ENCODE results near the gene RYK. TPM values are rescaled to one million over a fixed set of nuclear protein-coding genes. Genes with fewer than 3 reads are reported as not detected.

The RYK gene
- total RNA-seq, 4 donors from 2014 or later: 54.3 to 225 (median 138) TPM

DNA sequence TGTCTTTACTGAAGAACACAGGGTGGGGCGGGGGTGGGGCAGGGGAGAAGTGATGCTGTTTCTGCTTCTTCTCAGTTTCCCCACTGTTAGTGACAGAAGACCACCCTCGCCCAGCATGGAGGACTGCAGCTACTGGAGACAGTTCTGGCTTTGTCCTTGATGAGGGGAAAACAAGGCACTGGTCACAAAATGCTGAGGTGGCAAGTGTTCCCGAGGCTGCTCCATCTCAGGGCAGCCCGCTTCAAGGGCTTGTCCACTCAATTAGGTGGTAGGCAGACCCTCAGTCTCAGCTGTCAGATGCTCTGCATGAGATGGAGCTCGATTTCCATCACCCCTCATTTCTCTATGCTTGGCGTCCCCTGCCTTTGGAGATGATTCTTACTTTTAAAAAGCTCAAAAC is 33.8 kb upstream of the RYK start:
- Histone ChIP-seq H3K36me3 (no peaks in the 10 kb centered on the region), H3K27ac (no peak overlapping the region), H3K4me3 (no peak overlapping the region), H3K9me3 (no peaks in the 10 kb centered on the region), H3K4me1 (no peaks in the 10 kb centered on the region), H3K27me3 (no peaks in the 10 kb centered on the region)
- intact Hi-C loops (cut with DNase I; ENCODE audit: low total_unique reads): no loop called here
- no peak for DNase-seq
- TF ChIP-seq, protein P1, sequence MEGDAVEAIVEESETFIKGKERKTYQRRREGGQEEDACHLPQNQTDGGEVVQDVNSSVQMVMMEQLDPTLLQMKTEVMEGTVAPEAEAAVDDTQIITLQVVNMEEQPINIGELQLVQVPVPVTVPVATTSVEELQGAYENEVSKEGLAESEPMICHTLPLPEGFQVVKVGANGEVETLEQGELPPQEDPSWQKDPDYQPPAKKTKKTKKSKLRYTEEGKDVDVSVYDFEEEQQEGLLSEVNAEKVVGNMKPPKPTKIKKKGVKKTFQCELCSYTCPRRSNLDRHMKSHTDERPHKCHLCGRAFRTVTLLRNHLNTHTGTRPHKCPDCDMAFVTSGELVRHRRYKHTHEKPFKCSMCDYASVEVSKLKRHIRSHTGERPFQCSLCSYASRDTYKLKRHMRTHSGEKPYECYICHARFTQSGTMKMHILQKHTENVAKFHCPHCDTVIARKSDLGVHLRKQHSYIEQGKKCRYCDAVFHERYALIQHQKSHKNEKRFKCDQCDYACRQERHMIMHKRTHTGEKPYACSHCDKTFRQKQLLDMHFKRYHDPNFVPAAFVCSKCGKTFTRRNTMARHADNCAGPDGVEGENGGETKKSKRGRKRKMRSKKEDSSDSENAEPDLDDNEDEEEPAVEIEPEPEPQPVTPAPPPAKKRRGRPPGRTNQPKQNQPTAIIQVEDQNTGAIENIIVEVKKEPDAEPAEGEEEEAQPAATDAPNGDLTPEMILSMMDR (IDR thresholded peaks at IDR 0.05): no peak
- no peak for TF ChIP-seq POLR2A (IDR thresholded peaks at IDR 0.05)

DNA sequence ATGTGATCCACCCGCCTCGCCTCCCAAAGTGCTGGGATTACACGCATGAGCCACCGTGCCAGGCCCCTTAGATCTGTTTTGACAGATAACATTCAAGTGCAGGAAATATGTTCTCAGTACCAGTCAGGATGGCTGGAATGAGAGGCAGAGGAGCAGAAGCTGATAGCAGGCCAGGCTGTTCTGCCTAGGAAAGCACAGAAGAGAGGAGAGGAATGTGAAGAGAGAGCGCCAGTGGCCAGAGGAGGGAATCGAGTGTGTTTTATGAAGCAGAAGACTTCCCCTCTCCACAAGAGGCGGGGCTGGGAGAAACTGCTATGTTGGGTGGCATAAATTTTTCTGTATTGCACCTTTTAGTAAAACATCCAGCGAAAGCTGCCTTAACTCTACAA is 32.0 kb upstream of the RYK start:
- H3K36me3 ChIP-seq: no peaks in the 10 kb centered on the region
- H3K4me3 ChIP-seq: no peak overlapping the region
- H3K9me3 ChIP-seq: no peaks in the 10 kb centered on the region
- TF ChIP-seq POLR2A (IDR thresholded peaks at IDR 0.05): no peak
- TF ChIP-seq, protein P1 (IDR thresholded peaks at IDR 0.05): no peak
- H3K4me1 ChIP-seq: no peaks in the 10 kb centered on the region
- intact Hi-C loops (cut with DNase I; ENCODE audit: low total_unique reads): no loop called here
- H3K27ac ChIP-seq: no peak overlapping the region
- no peaks in the 10 kb centered on the region for H3K27me3 ChIP-seq
- no peak for DNase-seq

DNA sequence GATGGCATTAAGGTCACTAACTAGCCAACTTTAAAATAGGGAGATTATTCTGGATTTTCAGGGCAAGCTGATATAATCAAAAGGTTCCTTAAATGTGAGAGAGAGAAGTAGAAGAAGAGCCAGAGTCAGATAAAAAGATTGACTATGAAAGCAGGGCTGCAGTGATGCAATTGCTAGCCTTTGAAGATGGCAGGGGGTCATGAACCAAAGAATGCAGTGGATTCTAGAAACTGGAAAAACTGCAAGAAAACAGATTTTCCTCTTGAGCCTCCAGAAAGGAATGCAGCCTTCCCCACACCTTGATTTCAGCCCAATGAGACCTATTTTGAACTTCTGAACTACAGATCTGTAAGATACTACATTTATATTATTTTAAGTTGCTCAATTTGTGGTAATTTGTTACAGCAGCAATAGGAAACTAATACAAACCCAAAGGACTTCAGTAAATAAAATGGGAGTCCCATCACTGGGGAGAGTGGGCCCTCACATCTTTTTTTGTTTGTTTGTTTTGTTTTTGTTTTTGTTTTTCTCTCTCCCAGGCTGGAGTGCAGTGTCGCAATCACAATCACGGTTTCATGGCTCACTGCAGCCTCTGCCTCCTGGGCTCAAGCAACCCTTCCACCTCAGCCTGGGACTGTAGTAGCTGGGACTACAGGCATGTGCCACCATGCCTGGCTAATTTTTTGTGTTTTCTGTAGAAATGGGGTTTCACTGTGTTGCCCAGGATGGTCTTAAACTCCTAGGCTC is 31.4 kb upstream of the RYK start:
- intact Hi-C loops (cut with DNase I; ENCODE audit: low total_unique reads): no loop called here
- Histone ChIP-seq H3K27ac (no peak overlapping the region), H3K4me3 (no peak overlapping the region)

DNA sequence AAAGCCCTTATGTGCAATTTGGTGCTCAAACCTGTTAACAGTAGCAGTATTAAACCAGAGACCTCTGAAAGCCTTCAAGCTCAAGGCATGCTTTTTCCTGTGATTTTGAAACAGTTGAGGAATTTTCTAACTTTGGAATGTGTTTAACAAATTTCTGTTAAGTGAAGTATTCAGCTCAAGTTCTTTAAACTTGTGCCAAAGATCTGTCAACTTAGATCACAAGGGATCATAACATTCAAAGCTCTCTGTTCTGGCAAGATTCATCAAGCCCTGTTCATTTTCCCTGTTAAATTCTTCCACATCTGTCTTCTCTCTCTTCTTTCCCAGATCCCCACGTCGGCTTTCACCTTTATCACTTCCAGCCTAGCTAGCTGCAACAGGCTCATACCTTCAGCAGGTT is 28.8 kb upstream of the RYK start:
- no peaks in the 10 kb centered on the region for H3K4me1 ChIP-seq
- intact Hi-C loops (cut with DNase I; ENCODE audit: low total_unique reads): no loop called here
- TF ChIP-seq, protein P1 (IDR thresholded peaks at IDR 0.05): no peak
- TF ChIP-seq POLR2A (IDR thresholded peaks at IDR 0.05): no peak
- no peaks in the 10 kb centered on the region for H3K36me3 ChIP-seq
- no peak for DNase-seq
- H3K27me3 ChIP-seq: no peaks in the 10 kb centered on the region
- H3K4me3 ChIP-seq: no peak overlapping the region
- H3K27ac ChIP-seq: no peak overlapping the region
- H3K9me3 ChIP-seq: no peaks in the 10 kb centered on the region

More for the DNA sequence above, 31.4 kb upstream of the RYK start:
- Histone ChIP-seq H3K27me3 (no peaks in the 10 kb centered on the region), H3K36me3 (no peaks in the 10 kb centered on the region), H3K9me3 (no peaks in the 10 kb centered on the region), H3K4me1 (no peaks in the 10 kb centered on the region)
- DNase-seq: no peak
- TF ChIP-seq, protein P1 (IDR thresholded peaks at IDR 0.05): no peak

DNA sequence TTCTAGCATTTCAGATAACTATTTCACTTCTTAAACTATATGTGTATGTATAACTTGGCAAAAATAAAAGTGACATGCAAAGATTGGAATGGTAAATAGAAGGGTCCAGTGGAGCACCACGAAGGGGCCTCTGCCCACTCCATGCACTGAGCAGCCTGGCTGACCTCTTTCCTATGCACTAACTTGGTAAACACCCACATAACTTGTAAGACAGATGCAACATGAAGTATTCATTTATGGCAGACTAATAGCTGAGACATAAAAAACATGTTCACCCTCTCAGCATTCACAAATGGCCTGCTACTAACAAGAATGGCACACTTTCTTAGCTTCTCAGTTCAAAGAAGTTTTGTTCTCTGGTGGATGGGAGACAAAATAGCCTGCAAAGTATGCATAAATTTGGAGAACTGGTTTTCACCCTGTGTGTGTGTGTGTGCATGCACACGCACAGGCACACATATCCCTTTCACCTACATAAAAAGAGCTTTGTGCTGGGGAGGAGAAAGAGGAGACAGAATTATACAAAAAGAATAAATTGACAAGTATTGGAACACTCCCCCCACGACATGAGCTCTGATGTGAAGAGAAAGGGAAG is 26.5 kb upstream of the RYK start:
- Histone ChIP-seq H3K27ac (no peak overlapping the region), H3K4me3 (no peak overlapping the region), H3K36me3 (no peaks in the 10 kb centered on the region), H3K4me1 (no peaks in the 10 kb centered on the region), H3K27me3 (no peaks in the 10 kb centered on the region), H3K9me3 (no peaks in the 10 kb centered on the region)
- no peak for TF ChIP-seq POLR2A (IDR thresholded peaks at IDR 0.05)
- TF ChIP-seq, protein P1 (IDR thresholded peaks at IDR 0.05): no peak
- intact Hi-C loops (cut with DNase I; ENCODE audit: low total_unique reads): no loop called here
- DNase-seq: no peak
